ENCODE results near the gene KY.

DNA sequence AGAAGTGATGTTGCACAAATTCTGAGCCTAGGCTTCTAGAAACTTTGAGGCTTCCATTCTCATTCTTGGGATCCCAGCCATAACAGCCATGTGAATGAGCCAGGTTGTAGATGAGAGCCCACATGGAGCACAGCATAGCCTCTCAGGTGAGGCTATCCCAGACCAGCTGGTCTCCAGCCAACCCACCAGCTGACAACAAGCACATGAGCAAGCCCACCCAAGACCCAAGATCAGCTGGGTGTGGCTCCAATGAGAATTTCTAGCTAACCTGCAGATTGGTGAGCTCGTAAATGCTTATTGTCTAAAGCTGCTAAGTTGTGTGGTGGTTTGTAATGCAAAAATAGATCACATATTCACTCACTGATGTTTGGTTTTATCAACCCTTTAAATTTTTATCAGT is 14.4 kb downstream of the KY start:
- TF ChIP-seq, protein P1, sequence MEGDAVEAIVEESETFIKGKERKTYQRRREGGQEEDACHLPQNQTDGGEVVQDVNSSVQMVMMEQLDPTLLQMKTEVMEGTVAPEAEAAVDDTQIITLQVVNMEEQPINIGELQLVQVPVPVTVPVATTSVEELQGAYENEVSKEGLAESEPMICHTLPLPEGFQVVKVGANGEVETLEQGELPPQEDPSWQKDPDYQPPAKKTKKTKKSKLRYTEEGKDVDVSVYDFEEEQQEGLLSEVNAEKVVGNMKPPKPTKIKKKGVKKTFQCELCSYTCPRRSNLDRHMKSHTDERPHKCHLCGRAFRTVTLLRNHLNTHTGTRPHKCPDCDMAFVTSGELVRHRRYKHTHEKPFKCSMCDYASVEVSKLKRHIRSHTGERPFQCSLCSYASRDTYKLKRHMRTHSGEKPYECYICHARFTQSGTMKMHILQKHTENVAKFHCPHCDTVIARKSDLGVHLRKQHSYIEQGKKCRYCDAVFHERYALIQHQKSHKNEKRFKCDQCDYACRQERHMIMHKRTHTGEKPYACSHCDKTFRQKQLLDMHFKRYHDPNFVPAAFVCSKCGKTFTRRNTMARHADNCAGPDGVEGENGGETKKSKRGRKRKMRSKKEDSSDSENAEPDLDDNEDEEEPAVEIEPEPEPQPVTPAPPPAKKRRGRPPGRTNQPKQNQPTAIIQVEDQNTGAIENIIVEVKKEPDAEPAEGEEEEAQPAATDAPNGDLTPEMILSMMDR (IDR thresholded peaks at IDR 0.05) = no peak
- no peak for TF ChIP-seq EP300 (IDR thresholded peaks at IDR 0.05)
- no peak for TF ChIP-seq POLR2A (IDR thresholded peaks at IDR 0.05)

Data from tibial nerve (tissue), 4 donors.